DND-41 (cell line): ENCODE results near the gene STK11.

Experiments used
- ATAC-seq: fragments of 200-7000 bp; cut with Tn5 transposase; 3 replicates; pipeline ENCODE4 v1.9.1; 2021; ENCODE audit warnings: low read depth; ENCODE audit not compliant: insufficient read depth
- DNase-seq: peaks from one replicate; pipeline ENCODE4 v3.0.0-alpha.2; 2020
- H2AFZ ChIP-seq: 2 replicates; pipeline ENCODE4 v1.6.0; 2012; ENCODE audit warnings: low read depth, low read length
- H3K27ac ChIP-seq: 2 replicates; pipeline ENCODE4 v1.5.1; 2012; ENCODE audit warnings: low read length, inconsistent platforms
- H3K27me3 ChIP-seq: fragments of 200-600 bp; sonication (generic); 2 replicates; pipeline ENCODE4 v1.6.0; 2012; ENCODE audit warnings: low read length, mild to moderate bottlenecking, inconsistent platforms; ENCODE audit not compliant: insufficient read depth, poor library complexity
- H3K36me3 ChIP-seq: 2 replicates; pipeline ENCODE4 v1.5.1; 2012; ENCODE audit warnings: low read length, inconsistent platforms; ENCODE audit not compliant: insufficient read depth
- H3K4me1 ChIP-seq: 2 replicates; pipeline ENCODE4 v1.5.1; 2012; ENCODE audit warnings: mild to moderate bottlenecking, low read length; ENCODE audit not compliant: insufficient read depth
- H3K4me2 ChIP-seq: 2 replicates; pipeline ENCODE4 v1.6.0; 2012; ENCODE audit warnings: mild to moderate bottlenecking, moderate library complexity, low read length, inconsistent platforms; ENCODE audit not compliant: insufficient read depth
- H3K4me3 ChIP-seq, 2 experiments: fragments of 200-600 bp in 1 of 2; shearing (Covaris generic) in 1 of 2; 2 replicates each; pipeline ENCODE4 v1.5.1; 2012 to 2016; ENCODE audit warnings: inconsistent platforms in 2 of 2, low read length in 2 of 2, mild to moderate bottlenecking in 2 of 2, low read depth in 1 of 2, moderate library complexity in 1 of 2
- H3K79me2 ChIP-seq: 2 replicates; pipeline ENCODE4 v1.6.0; 2012; ENCODE audit warnings: low read length, inconsistent platforms; ENCODE audit not compliant: insufficient read depth
- H3K9ac ChIP-seq: 2 replicates; pipeline ENCODE4 v1.6.0; 2012; ENCODE audit warnings: low read depth, mild to moderate bottlenecking, inconsistent platforms, low read length, moderate library complexity
- H3K9me3 ChIP-seq: 2 replicates; pipeline ENCODE4 v1.5.1; 2012; ENCODE audit warnings: low read length, moderate library complexity, mild to moderate bottlenecking, inconsistent platforms; ENCODE audit not compliant: insufficient read depth, severe bottlenecking
- H4K20me1 ChIP-seq: 2 replicates; pipeline ENCODE4 v1.6.0; 2012; ENCODE audit warnings: low read length; ENCODE audit not compliant: insufficient read depth
- CTCF ChIP-seq: IDR thresholded peaks from 2 replicates; pipeline ENCODE4 v1.5.1; 2012; ENCODE audit warnings: borderline replicate concordance, low read length, moderate library complexity, mild to moderate bottlenecking; ENCODE audit not compliant: poor library complexity, severe bottlenecking; ENCODE audit errors: extremely low read depth
- EZH2 ChIP-seq: IDR thresholded peaks from 3 replicates; pipeline ENCODE4 v1.6.1; 2012; ENCODE audit warnings: borderline replicate concordance, low read depth, mild to moderate bottlenecking, moderate library complexity, low read length, inconsistent platforms; ENCODE audit not compliant: severe bottlenecking

The STK11 gene

GRCh38 chr19:1166872-1167573, 38.6 kb upstream of the STK11 start:
- no peak for TF ChIP-seq EZH2
- TF ChIP-seq CTCF: no peak
- DNase-seq: no peak
- Histone ChIP-seq H3K27ac (no peak overlapping the region), H3K36me3 (peaks cover 12% of the 10 kb centered on the region), H3K9me3 (no peaks in the 10 kb centered on the region), H3K4me1 (peaks cover 20% of the 10 kb centered on the region), H2AFZ (no peak overlapping the region), H3K27me3 (no peaks in the 10 kb centered on the region), H4K20me1 (peaks cover 71% of the 10 kb centered on the region), H3K4me3 (no peak overlapping the region), H3K79me2 (peaks cover 75% of the 10 kb centered on the region), H3K4me2 (no peak overlapping the region), H3K9ac (no peak overlapping the region)
- no peak for ATAC-seq

- ATAC-seq (peak; percentile 55; the same call in 2 of the 3 replicates), DNase-seq (peak; percentile 67)
- H3K4me3 ChIP-seq: no peak overlapping the region
- no peak overlapping the region for H2AFZ ChIP-seq
- H3K4me2 ChIP-seq: no peak overlapping the region
- peaks cover 12% of the 10 kb centered on the region for H3K36me3 ChIP-seq
- H3K9me3 ChIP-seq: no peaks in the 10 kb centered on the region
- TF ChIP-seq CTCF (no peak), EZH2 (no peak)
- peaks cover 78% of the 10 kb centered on the region for H3K79me2 ChIP-seq
- H3K27me3 ChIP-seq: no peaks in the 10 kb centered on the region
- H4K20me1 ChIP-seq: peaks cover 65% of the 10 kb centered on the region
- H3K4me1 ChIP-seq: peaks cover 29% of the 10 kb centered on the region
- H3K9ac ChIP-seq: no peak overlapping the region
- H3K27ac ChIP-seq: no peak overlapping the region
Measured at GRCh38 chr19:1167687-1168571, 37.6 kb upstream of the STK11 start.

GRCh38 chr19:1168572-1169410, 36.8 kb upstream of the STK11 start:
- TF ChIP-seq CTCF (no peak), EZH2 (no peak)
- DNase-seq: no peak
- Histone ChIP-seq H3K9ac (no peak overlapping the region), H2AFZ (no peak overlapping the region), H3K27ac (no peak overlapping the region), H3K36me3 (peaks cover 12% of the 10 kb centered on the region), H3K4me1 (peaks cover 36% of the 10 kb centered on the region), H3K9me3 (no peaks in the 10 kb centered on the region), H4K20me1 (peaks cover 56% of the 10 kb centered on the region), H3K4me2 (no peak overlapping the region), H3K27me3 (no peaks in the 10 kb centered on the region), H3K79me2 (peaks cover 81% of the 10 kb centered on the region), H3K4me3 (no peak overlapping the region)
- no peak for ATAC-seq
